Measurements from ENCODE around the gene EXOC3L2.

Gene EXOC3L2

DNA sequence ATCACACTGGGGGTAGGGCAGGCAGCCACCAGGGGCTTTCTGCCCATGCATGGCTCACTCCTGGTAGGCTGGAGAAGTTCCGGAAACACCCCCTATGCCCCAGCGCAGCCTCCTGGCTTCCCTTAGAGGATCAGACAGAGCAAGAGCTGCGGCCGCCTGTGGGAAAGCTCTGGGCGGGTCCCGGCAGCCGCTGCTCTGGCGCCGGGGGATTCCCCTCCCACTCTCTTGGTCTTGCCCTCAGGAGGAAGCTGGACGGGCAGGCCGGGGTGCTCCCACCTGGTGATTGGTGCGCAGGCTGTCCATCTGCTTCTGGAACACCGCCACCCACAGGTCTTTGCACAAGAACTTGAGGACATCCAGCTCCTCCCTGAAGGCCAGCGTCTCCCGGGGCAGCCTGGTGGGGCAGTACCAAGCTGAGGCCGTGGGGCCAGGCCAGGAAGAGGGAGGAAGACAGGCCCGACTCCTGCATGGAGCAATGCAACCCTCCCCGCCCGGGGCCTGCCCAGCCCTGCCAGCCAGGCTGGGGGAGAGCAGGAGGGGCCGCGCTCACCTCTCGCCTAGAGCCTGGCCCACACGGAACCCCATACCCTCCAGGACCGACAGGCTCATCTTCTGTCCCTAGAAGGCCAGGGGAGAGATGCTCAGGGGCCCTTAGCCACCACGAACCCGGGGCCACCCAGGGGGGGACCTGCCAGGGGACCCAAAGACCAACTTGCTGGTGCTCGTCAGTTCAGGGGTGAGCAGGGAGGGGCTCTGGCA lies 80.5 kb downstream of the EXOC3L2 start:
- no peak overlapping the region for H3K4me3 ChIP-seq (ENCODE audit: insufficient read depth, low read length, poor library complexity, severe bottlenecking)
- no peaks in the 10 kb centered on the region for H3K9me2 ChIP-seq (replicated peaks; ENCODE audit: insufficient read depth, low read length)
- no peaks in the 10 kb centered on the region for H3K79me2 ChIP-seq (ENCODE audit: insufficient read depth, low read length)
- H4K20me1 ChIP-seq (ENCODE audit: low read depth, low read length) = no peaks in the 10 kb centered on the region
- H3K27me3 ChIP-seq (ENCODE audit: low read length) = no peaks in the 10 kb centered on the region
- H3K36me3 ChIP-seq (ENCODE audit: low read length) = no peaks in the 10 kb centered on the region
- no peak overlapping the region for H3K4me2 ChIP-seq (ENCODE audit: low read depth, low read length, poor library complexity, severe bottlenecking)
- no peak overlapping the region for H3K9ac ChIP-seq (ENCODE audit: low read length)
- H3K27ac ChIP-seq (ENCODE audit: low read depth, low read length) = no peak overlapping the region
- H3K9me3 ChIP-seq (ENCODE audit: insufficient read depth, low read length) = no peaks in the 10 kb centered on the region
- no peak for TF ChIP-seq EZH2phosphoT487 (conservative IDR thresholded peaks at IDR 0.05; ENCODE audit: low read length)
- TF ChIP-seq CTCF (IDR thresholded peaks at IDR 0.05; ENCODE audit: insufficient read depth, low read length, poor library complexity, severe bottlenecking) = no peak
- H3F3A ChIP-seq (ENCODE audit: insufficient read depth) = no peaks in the 10 kb centered on the region
- no peak overlapping the region for H2AFZ ChIP-seq (ENCODE audit: low read depth, low read length, severe bottlenecking)

DNA sequence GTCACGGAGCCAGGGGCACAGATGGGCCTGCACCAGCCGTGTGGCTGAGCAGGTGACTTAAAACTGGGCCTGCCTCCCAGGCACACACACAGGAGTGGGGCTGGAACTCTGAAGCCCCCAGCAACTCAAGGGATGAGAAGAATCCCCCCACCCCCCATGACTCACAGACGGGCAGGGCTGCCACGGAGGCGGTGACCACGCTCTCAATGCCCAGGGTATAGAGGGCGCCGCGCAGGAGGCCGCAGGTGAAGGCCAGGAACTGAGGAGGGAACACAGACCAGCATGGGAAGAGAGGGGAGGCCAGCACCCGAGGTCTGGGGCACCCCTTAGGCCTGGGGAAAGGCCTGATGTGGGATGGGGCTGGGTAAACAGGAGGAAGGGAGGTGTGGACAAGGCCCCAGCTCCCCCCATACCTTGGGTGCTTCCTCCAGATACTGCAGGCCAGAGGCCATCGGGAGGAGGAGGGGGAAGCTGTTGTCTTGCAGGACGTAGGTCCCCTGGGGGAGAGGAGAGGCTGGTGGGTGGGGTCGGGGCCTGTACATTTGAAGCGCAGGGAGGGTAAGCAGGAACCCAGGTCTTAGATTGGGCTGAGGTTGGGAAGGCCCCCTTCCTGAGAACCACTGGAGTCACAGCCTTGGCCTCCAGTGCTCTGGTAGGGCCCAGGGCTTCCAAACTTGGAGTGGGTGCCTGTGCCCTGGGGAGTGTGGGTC lies 81.3 kb downstream of the EXOC3L2 start:
- Histone ChIP-seq H3K9ac (ENCODE audit: low read length) (no peak overlapping the region), H3K27me3 (ENCODE audit: low read length) (no peaks in the 10 kb centered on the region), H2AFZ (ENCODE audit: low read depth, low read length, severe bottlenecking) (no peak overlapping the region), H3K9me2 (replicated peaks; ENCODE audit: insufficient read depth, low read length) (no peaks in the 10 kb centered on the region), H3K36me3 (ENCODE audit: low read length) (no peaks in the 10 kb centered on the region), H3K9me3 (ENCODE audit: insufficient read depth, low read length) (no peaks in the 10 kb centered on the region), H3F3A (ENCODE audit: insufficient read depth) (no peaks in the 10 kb centered on the region), H3K27ac (ENCODE audit: low read depth, low read length) (no peak overlapping the region), H3K79me2 (ENCODE audit: insufficient read depth, low read length) (no peaks in the 10 kb centered on the region), H3K4me2 (ENCODE audit: low read depth, low read length, poor library complexity, severe bottlenecking) (no peak overlapping the region), H3K4me3 (ENCODE audit: insufficient read depth, low read length, poor library complexity, severe bottlenecking) (no peak overlapping the region), H4K20me1 (ENCODE audit: low read depth, low read length) (no peaks in the 10 kb centered on the region)
- TF ChIP-seq CTCF (IDR thresholded peaks at IDR 0.05; ENCODE audit: insufficient read depth, low read length, poor library complexity, severe bottlenecking) = no peak
- TF ChIP-seq EZH2phosphoT487 (conservative IDR thresholded peaks at IDR 0.05; ENCODE audit: low read length) = no peak

DNA sequence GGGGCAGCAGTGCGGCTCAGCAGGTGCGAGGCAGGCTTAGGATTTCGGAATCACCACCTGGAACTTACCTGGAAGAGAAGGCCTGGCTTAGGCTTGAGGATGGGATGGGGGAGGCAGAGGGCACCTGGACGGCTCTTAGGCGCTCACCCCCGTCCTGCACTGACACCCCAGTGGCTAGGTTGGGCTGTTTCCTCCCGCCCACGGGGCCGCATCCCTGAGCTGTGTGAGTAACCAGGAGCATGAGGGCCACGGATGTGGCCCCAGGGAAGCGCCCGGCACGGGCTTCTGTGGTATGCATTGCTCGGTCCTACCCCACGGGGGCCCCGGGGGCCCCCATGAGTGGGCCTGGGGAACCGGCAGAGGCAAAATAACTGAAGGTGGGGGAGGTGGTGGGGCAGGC lies 82.1 kb downstream of the EXOC3L2 start:
- Histone ChIP-seq H3K4me3 (ENCODE audit: insufficient read depth, low read length, poor library complexity, severe bottlenecking) (no peak overlapping the region), H3K9me2 (replicated peaks; ENCODE audit: insufficient read depth, low read length) (no peaks in the 10 kb centered on the region), H3K79me2 (ENCODE audit: insufficient read depth, low read length) (no peaks in the 10 kb centered on the region), H3K9me3 (ENCODE audit: insufficient read depth, low read length) (no peaks in the 10 kb centered on the region), H3K36me3 (ENCODE audit: low read length) (no peaks in the 10 kb centered on the region), H4K20me1 (ENCODE audit: low read depth, low read length) (no peaks in the 10 kb centered on the region), H3K27ac (ENCODE audit: low read depth, low read length) (no peak overlapping the region), H3F3A (ENCODE audit: insufficient read depth) (no peaks in the 10 kb centered on the region), H3K4me2 (ENCODE audit: low read depth, low read length, poor library complexity, severe bottlenecking) (no peak overlapping the region), H3K27me3 (ENCODE audit: low read length) (no peaks in the 10 kb centered on the region), H3K9ac (ENCODE audit: low read length) (no peak overlapping the region), H2AFZ (ENCODE audit: low read depth, low read length, severe bottlenecking) (no peak overlapping the region)
- TF ChIP-seq CTCF (IDR thresholded peaks at IDR 0.05; ENCODE audit: insufficient read depth, low read length, poor library complexity, severe bottlenecking) (no peak), EZH2phosphoT487 (conservative IDR thresholded peaks at IDR 0.05; ENCODE audit: low read length) (no peak)

Data from SU-DHL-6 (cell line).